Hepatocyte (in vitro differentiated cells): Measurements from ENCODE around the gene POLR3C. TPM values are rescaled to one million over a fixed set of nuclear protein-coding genes. Genes with fewer than 3 reads are reported as not detected.

Source experiments
- DNase-seq: peaks from one replicate; pipeline ENCODE4 v3.0.0-alpha.2; 2016; ENCODE audit warnings: low spot score
- H2AFZ ChIP-seq: fragments of 200-600 bp; sonication (generic); 2 replicates; pipeline ENCODE4 v1.6.0; 2016; ENCODE audit warnings: antibody characterized with exemption, mild to moderate bottlenecking
- H3K27ac ChIP-seq: fragments of 200-600 bp; sonication (generic); 2 replicates; pipeline ENCODE4 v1.5.1; 2016; ENCODE audit warnings: mild to moderate bottlenecking
- H3K27me3 ChIP-seq: fragments of 200-600 bp; sonication (generic); 2 replicates; pipeline ENCODE4 v1.6.1; 2016
- H3K36me3 ChIP-seq: fragments of 200-600 bp; sonication (generic); replicated peaks from 2 replicates; pipeline ENCODE4 v1.5.1; 2016; ENCODE audit warnings: low read depth; ENCODE audit not compliant: insufficient read depth
- H3K4me1 ChIP-seq: fragments of 200-600 bp; sonication (generic); 2 replicates; pipeline ENCODE4 v1.5.1; 2016; ENCODE audit warnings: mild to moderate bottlenecking, moderate library complexity; ENCODE audit not compliant: insufficient read depth
- H3K4me2 ChIP-seq: fragments of 200-600 bp; sonication (generic); 2 replicates; pipeline ENCODE4 v1.6.0; 2016
- H3K4me3 ChIP-seq: fragments of 200-600 bp; sonication (generic); 2 replicates; pipeline ENCODE4 v1.5.1; 2016; ENCODE audit warnings: mild to moderate bottlenecking
- H3K79me2 ChIP-seq: fragments of 200-600 bp; sonication (generic); 2 replicates; pipeline ENCODE4 v1.6.0; 2017; ENCODE audit warnings: mild to moderate bottlenecking
- H3K9me2 ChIP-seq: fragments of 200-600 bp; sonication (generic); replicated peaks from 2 replicates; pipeline ENCODE4 v1.6.0; 2017; ENCODE audit warnings: mild to moderate bottlenecking; ENCODE audit not compliant: insufficient read depth
- H3K9me3 ChIP-seq: fragments of 200-600 bp; sonication (generic); 2 replicates; pipeline ENCODE4 v1.5.1; 2016; ENCODE audit warnings: low read depth, mild to moderate bottlenecking
- H4K20me1 ChIP-seq: fragments of 200-600 bp; sonication (generic); 2 replicates; pipeline ENCODE4 v1.6.0; 2016; ENCODE audit warnings: mild to moderate bottlenecking; ENCODE audit not compliant: insufficient read depth, poor library complexity, severe bottlenecking
- CTCF ChIP-seq: fragments of 200-600 bp; sonication (generic); IDR thresholded peaks from 2 replicates; pipeline ENCODE4 v1.5.1; 2016; ENCODE audit warnings: antibody characterized with exemption, mild to moderate bottlenecking; ENCODE audit not compliant: poor library complexity
- EZH2 ChIP-seq: fragments of 200-600 bp; sonication (generic); IDR thresholded peaks from 2 replicates; pipeline ENCODE4 v1.6.1; 2016; ENCODE audit warnings: antibody characterized with exemption, mild to moderate bottlenecking, borderline replicate concordance
- EZH2phosphoT487 ChIP-seq: fragments of 200-600 bp; sonication (generic); IDR thresholded peaks from one replicate; pipeline ENCODE4 v1.6.1; 2018; ENCODE audit warnings: antibody characterized with exemption, mild to moderate bottlenecking, low read depth, moderate library complexity; ENCODE audit not compliant: unreplicated experiment, severe bottlenecking
- WGBS: methylation state at CpG from one replicate; pipeline ENCODE4 v1.1.6; 2016; ENCODE audit warnings: low lambda C conversion rate; ENCODE audit errors: missing lambda C conversion rate; 5-methylcytosine and 5-hydroxymethylcytosine counted together
- polyA plus RNA-seq: library from polyadenylated mRNA; unstranded; fragments of >200 nt; fragmentation: Nextera tagmentation; extraction: Ambion mirVana; gene quantifications from 2 replicates; pipeline ENCODE4 v1.2.1, GENCODE V29; 2016
- total RNA-seq: library from RNA; depleted of rRNA; stranded (reverse); fragments of >200 nt; gene quantifications from 2 replicates; pipeline ENCODE4 v1.2.3, GENCODE V29; 2014

POLR3C gene
- total and polyA plus RNA-seq, 2 experiments from 2014 or later = 19.6 to 20.9 TPM

- TF ChIP-seq EZH2phosphoT487 = no peak
- no peak for TF ChIP-seq CTCF
- no peak for TF ChIP-seq EZH2
Observed at GRCh38 chr1:145837656-145838055, 13.7 kb downstream of the POLR3C start.

DNA sequence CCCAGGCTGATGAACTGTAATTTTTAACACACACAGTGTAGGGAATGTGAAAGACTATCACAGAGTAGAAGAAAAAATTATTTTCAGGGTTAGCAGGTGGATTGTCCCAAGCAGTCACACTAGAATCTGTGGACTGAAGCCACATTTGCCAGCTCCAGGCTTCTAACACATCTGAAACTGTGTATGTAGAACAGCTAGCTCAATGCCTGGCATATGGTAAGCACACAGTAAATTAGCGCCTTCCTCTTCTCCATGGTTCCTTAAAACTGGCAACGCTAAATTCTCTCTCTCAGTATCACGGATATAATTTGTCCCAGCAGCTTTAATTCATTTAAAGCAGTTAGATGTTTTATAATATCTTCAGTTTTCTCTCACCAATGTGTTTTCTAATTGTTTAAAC is 19.0 kb downstream of the POLR3C start:
- Histone ChIP-seq H3K4me1 (peaks cover 5% of the 10 kb centered on the region), H3K27ac (no peak overlapping the region)

More at GRCh38 chr1:145837656-145838055, 13.7 kb downstream of the POLR3C start:
- Histone ChIP-seq H3K79me2 (no peaks in the 10 kb centered on the region), H3K4me2 (no peak overlapping the region), H3K36me3 (no peaks in the 10 kb centered on the region), H3K9me3 (no peaks in the 10 kb centered on the region), H2AFZ (no peak overlapping the region), H3K4me3 (no peak overlapping the region), H4K20me1 (no peaks in the 10 kb centered on the region), H3K27ac (no peak overlapping the region), H3K27me3 (no peaks in the 10 kb centered on the region), H3K9me2 (no peaks in the 10 kb centered on the region), H3K4me1 (no peaks in the 10 kb centered on the region)
- WGBS = 93% methylated on average over 1 of the region's 1 CpG
- no peak for DNase-seq

DNA sequence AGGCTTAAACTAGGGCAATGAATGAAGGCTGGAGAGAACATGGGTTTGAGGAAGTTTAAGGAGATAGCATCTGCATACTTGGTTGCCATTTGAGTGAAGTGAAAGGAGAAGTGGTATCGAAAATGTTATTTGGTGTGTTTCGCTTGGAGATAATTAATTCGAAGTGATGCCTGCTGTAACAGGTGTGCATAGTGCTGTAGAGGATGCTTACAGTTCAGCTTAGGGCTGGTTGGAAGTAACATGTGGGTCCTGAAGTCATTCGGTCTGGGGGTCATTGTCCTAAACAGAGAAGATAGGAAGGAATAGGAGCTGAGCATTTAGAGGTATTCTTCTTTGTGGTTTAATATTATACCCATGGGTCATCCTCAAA is 21.1 kb downstream of the POLR3C start:
- H3K27ac ChIP-seq = no peak overlapping the region
- H3K4me2 ChIP-seq = peak overlapping the region; percentile 95
- H3K9me2 ChIP-seq = no peaks in the 10 kb centered on the region
- DNase-seq = no peak
- 32% methylated on average over 4 of the region's 4 CpGs for WGBS
- H3K9me3 ChIP-seq = no peaks in the 10 kb centered on the region
- H3K27me3 ChIP-seq = no peaks in the 10 kb centered on the region
- no peaks in the 10 kb centered on the region for H4K20me1 ChIP-seq
- H3K79me2 ChIP-seq = no peaks in the 10 kb centered on the region
- H2AFZ ChIP-seq = peak overlapping the region; percentile 90
- TF ChIP-seq EZH2 (no peak), EZH2phosphoT487 (no peak), CTCF (no peak)
- H3K36me3 ChIP-seq = no peaks in the 10 kb centered on the region
- peaks cover 5% of the 10 kb centered on the region for H3K4me1 ChIP-seq
- H3K4me3 ChIP-seq = peak overlapping the region; percentile 65

More for the DNA sequence above, 19.0 kb downstream of the POLR3C start:
- Histone ChIP-seq H3K4me3 (no peak overlapping the region), H3K27me3 (no peaks in the 10 kb centered on the region), H3K79me2 (no peaks in the 10 kb centered on the region), H3K9me2 (no peaks in the 10 kb centered on the region), H3K4me2 (no peak overlapping the region), H3K36me3 (no peaks in the 10 kb centered on the region), H3K9me3 (no peaks in the 10 kb centered on the region), H2AFZ (no peak overlapping the region), H4K20me1 (no peaks in the 10 kb centered on the region)
- 96% methylated on average over 3 of the region's 3 CpGs for WGBS
- no peak for TF ChIP-seq EZH2phosphoT487
- TF ChIP-seq CTCF = no peak
- TF ChIP-seq EZH2 = no peak
- DNase-seq = no peak

DNA sequence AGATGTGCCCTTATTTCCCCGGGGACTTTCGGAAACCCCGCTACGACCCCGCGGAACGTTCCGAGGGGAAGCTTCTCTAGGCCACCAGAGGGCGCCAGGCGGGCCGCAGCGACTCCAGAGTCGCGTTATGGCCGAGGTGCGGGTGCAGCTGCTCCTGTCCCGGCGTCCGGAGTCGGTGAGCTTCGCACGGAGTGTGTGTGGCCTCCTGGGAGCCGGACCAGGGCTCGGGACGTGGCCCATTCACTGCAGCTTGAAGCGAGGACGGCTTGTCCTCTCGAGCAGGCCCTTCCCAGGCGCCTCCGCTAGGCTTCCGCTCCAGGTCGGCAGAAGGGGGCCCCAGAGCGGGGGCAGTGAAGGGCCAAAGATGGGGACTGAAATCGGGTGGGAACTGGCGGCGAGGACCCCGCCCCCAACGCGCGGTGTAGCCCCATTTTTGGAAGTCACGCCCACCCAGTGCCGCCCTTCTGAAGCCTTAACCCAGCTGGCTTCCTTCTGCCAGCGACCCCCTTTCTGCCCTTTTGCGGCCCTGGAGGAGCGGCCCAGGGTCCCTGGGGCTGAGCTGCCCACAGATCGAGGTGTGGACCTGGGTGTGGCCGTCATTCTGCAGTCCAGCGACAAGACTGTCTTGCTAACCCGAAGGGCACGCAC is 21.6 kb downstream of the POLR3C start, which contains the start of gene NUDT17:
NUDT17 (plus strand) TSS at position 117 of the 648 bp plus-strand sequence; CDS start at position 128, 11 bp downstream.
- H3K4me2 ChIP-seq = peak within 1 kb of the TSS; percentile 95
- peak; percentile 90 for DNase-seq
- 3% methylated on average over 50 of the region's 50 CpGs for WGBS
- no peaks in the 10 kb centered on the region for H3K9me3 ChIP-seq
- H3K27ac ChIP-seq = peak within 1 kb of the TSS; percentile 60
- H3K36me3 ChIP-seq = no peaks in the 10 kb centered on the region
- peak; percentile 96 for TF ChIP-seq CTCF
- TF ChIP-seq EZH2phosphoT487 = no peak
- no peak for TF ChIP-seq EZH2
- H3K4me1 ChIP-seq = peaks cover 5% of the 10 kb centered on the region
- H2AFZ ChIP-seq = peak within 1 kb of the TSS; percentile 90
- no peaks in the 10 kb centered on the region for H3K9me2 ChIP-seq
- H3K4me3 ChIP-seq = peak within 1 kb of the TSS; percentile 65
- no peaks in the 10 kb centered on the region for H3K79me2 ChIP-seq
- no peaks in the 10 kb centered on the region for H4K20me1 ChIP-seq
- no peaks in the 10 kb centered on the region for H3K27me3 ChIP-seq
